Astrocyte (in vitro differentiated cells and primary cell): ENCODE results near the gene CAPRIN1.

Source experiments
- CTCF ChIP-seq: IDR thresholded peaks from 2 replicates; pipeline ENCODE4 v1.5.1; 2011; ENCODE audit warnings: low read depth, mild to moderate bottlenecking, inconsistent platforms, low read length, moderate library complexity; ENCODE audit not compliant: insufficient read depth
- EZH2 ChIP-seq: IDR thresholded peaks from 2 replicates; pipeline ENCODE4 v1.6.1; 2012; ENCODE audit warnings: mild to moderate bottlenecking, low read length, inconsistent platforms; ENCODE audit not compliant: insufficient read depth

- TF ChIP-seq CTCF (no peak), EZH2 (no peak)
These were observed at the start of gene CAPRIN1 for GRCh38 chr11:34051349-34052035.
